ENCODE measurements around the gene TMIGD3.

DNA sequence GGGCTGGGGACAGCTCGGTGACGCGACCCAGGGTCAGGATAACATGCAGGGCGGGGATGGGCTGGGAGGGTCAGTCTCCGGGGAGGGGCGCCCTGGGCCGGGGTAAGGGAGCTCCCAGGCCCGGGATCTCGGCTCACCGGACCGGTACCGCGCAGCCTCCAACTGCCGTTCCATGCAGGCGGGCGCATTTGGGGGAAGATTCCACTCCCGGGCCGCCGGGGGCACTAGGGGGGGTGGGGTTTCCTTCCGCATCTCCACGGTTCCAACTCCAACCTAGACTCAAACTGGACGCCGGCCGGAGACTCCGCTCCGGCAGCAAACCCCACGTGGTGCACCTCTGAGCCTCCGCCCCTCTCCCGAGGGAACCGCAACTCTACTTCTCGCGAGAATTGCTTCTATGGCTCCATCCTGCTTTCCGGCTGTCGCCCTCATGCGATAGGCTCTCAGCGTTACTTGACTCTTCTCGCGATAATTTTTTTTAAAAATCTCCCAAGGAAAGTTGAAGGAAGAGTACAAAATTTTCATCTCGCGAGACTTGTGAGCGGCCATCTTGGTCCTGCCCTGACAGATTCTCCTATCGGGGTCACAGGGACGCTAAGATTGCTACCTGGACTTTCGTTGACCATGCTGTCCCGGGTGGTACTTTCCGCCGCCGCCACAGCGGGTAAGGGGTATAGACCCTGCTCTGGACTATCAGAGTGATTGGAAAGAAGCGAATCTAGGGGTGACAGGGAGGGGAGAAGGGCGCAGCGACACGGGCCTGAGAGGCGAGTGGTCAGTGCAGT is 54.3 kb downstream of the TMIGD3 start, which contains the start of the genes ATP5PB and WDR77:
- TF ChIP-seq, protein P1, sequence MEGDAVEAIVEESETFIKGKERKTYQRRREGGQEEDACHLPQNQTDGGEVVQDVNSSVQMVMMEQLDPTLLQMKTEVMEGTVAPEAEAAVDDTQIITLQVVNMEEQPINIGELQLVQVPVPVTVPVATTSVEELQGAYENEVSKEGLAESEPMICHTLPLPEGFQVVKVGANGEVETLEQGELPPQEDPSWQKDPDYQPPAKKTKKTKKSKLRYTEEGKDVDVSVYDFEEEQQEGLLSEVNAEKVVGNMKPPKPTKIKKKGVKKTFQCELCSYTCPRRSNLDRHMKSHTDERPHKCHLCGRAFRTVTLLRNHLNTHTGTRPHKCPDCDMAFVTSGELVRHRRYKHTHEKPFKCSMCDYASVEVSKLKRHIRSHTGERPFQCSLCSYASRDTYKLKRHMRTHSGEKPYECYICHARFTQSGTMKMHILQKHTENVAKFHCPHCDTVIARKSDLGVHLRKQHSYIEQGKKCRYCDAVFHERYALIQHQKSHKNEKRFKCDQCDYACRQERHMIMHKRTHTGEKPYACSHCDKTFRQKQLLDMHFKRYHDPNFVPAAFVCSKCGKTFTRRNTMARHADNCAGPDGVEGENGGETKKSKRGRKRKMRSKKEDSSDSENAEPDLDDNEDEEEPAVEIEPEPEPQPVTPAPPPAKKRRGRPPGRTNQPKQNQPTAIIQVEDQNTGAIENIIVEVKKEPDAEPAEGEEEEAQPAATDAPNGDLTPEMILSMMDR (IDR thresholded peaks at IDR 0.05; ENCODE audit: borderline replicate concordance, extremely low read depth, low read length, poor library complexity, severe bottlenecking): no peak
- TF ChIP-seq EZH2 (IDR thresholded peaks at IDR 0.05; ENCODE audit: borderline replicate concordance, low read depth, low read length, severe bottlenecking): no peak

Measured in DND-41 (cell line).